Breast epithelium (tissue), 3 donors: Measurements from ENCODE around the gene MFRP.

Experiments
- CTCF ChIP-seq, 3 donors: fragments of 450-650 bp; IDR thresholded peaks; one replicate each; pipeline ENCODE4 v1.5.1; 2016 to 2017; ENCODE audit warnings: antibody characterized with exemption in 3 of 3, mild to moderate bottlenecking in 3 of 3, moderate library complexity in 3 of 3
- POLR2A ChIP-seq: fragments of 450-650 bp; IDR thresholded peaks from one replicate; pipeline ENCODE4 v1.6.1; 2016; ENCODE audit warnings: antibody characterized with exemption, mild to moderate bottlenecking, moderate library complexity

- TF ChIP-seq CTCF (IDR thresholded peaks at IDR 0.05) (no peak), POLR2A (no peak)
These were observed 46.1 kb downstream of the MFRP start for GRCh38 chr11:119300198-119300964.
